HEK293T (cell line): Measurements from ENCODE around the gene DENND2A.

Experiments
- BHLHE40 ChIP-seq: fragments of 450-650 bp; IDR thresholded peaks from 2 replicates; pipeline ENCODE4 v1.6.1; 2016; ENCODE audit warnings: mild to moderate bottlenecking, moderate library complexity, borderline replicate concordance
- FOXK2 ChIP-seq: fragments of 450-650 bp; IDR thresholded peaks from 2 replicates; pipeline ENCODE4 v1.6.1; 2016; ENCODE audit warnings: mild to moderate bottlenecking
- FOXM1 ChIP-seq: fragments of 450-650 bp; IDR thresholded peaks from 2 replicates; pipeline ENCODE4 v1.6.1; 2017; ENCODE audit warnings: mild to moderate bottlenecking, borderline replicate concordance
- HDGF ChIP-seq: fragments of 450-650 bp; IDR thresholded peaks from 2 replicates; pipeline ENCODE4 v1.6.1; 2017; ENCODE audit warnings: antibody characterized with exemption, borderline replicate concordance
- L3MBTL2 ChIP-seq: fragments of 450-650 bp; conservative IDR thresholded peaks from 2 replicates; pipeline ENCODE4 v1.6.1; 2016; ENCODE audit warnings: mild to moderate bottlenecking
- SP1 ChIP-seq: fragments of 450-650 bp; IDR thresholded peaks from 2 replicates; pipeline ENCODE4 v1.6.1; 2017
- SUZ12 ChIP-seq: fragments of 450-650 bp; IDR thresholded peaks from 2 replicates; pipeline ENCODE4 v1.6.1; 2016; ENCODE audit warnings: mild to moderate bottlenecking
- TARDBP ChIP-seq: fragments of 450-650 bp; IDR thresholded peaks from 2 replicates; pipeline ENCODE4 v1.6.1; 2016

- no peak for TF ChIP-seq BHLHE40
- no peak for TF ChIP-seq TARDBP
- TF ChIP-seq HDGF, result no peak
- no peak for TF ChIP-seq SP1
- TF ChIP-seq SUZ12, result no peak
- no peak for TF ChIP-seq FOXM1
- TF ChIP-seq L3MBTL2, result no peak
- no peak for TF ChIP-seq FOXK2
Observed at GRCh38 chr7:140495514-140496097, 145.0 kb downstream of the DENND2A start.
